ENCODE results near the gene HPS5.

HPS5 gene

GRCh38 chr11:18321578-18321968, 367 bp downstream of the HPS5 start:
- no peak for DNase-seq (ENCODE audit: low spot score)
- FAIRE-seq: no peak

- no peak for DNase-seq (ENCODE audit: low spot score)
- no peak for FAIRE-seq
Observed at GRCh38 chr11:18320617-18321016, 1.3 kb downstream of the HPS5 start.

- DNase-seq (ENCODE audit: low spot score) (no peak), FAIRE-seq (no peak)
Observed at GRCh38 chr11:18319914-18320313, 2.0 kb downstream of the HPS5 start.

- DNase-seq (ENCODE audit: low spot score): no peak
- no peak for FAIRE-seq
Observed at GRCh38 chr11:18317551-18317950, 4.4 kb downstream of the HPS5 start.

GRCh38 chr11:18315893-18316292, 6.0 kb downstream of the HPS5 start:
- DNase-seq (ENCODE audit: low spot score): no peak
- FAIRE-seq: no peak

- no peak for DNase-seq (ENCODE audit: low spot score)
- FAIRE-seq: no peak
Observed at GRCh38 chr11:18314784-18315523, 7.0 kb downstream of the HPS5 start.

- no peak for FAIRE-seq
- DNase-seq (ENCODE audit: low spot score): no peak
Observed at GRCh38 chr11:18313965-18314763, 7.8 kb downstream of the HPS5 start.

GRCh38 chr11:18312663-18313420, 9.1 kb downstream of the HPS5 start:
- FAIRE-seq: no peak
- DNase-seq (ENCODE audit: low spot score): no peak

- no peak for DNase-seq (ENCODE audit: low spot score)
Observed at GRCh38 chr11:18312012-18312411, 9.9 kb downstream of the HPS5 start.

GRCh38 chr11:18310800-18311340, 11.1 kb downstream of the HPS5 start:
- FAIRE-seq (no peak), DNase-seq (ENCODE audit: low spot score) (no peak)

More at GRCh38 chr11:18312012-18312411, 9.9 kb downstream of the HPS5 start:
- FAIRE-seq: no peak

GRCh38 chr11:18309691-18310090, 12.2 kb downstream of the HPS5 start:
- DNase-seq (ENCODE audit: low spot score) (no peak), FAIRE-seq (no peak)

GRCh38 chr11:18308242-18308641, 13.7 kb downstream of the HPS5 start:
- no peak for FAIRE-seq
- no peak for DNase-seq (ENCODE audit: low spot score)

GRCh38 chr11:18307461-18308139, 14.3 kb downstream of the HPS5 start:
- no peak for FAIRE-seq
- no peak for DNase-seq (ENCODE audit: low spot score)

GRCh38 chr11:18304745-18305144, 17.2 kb downstream of the HPS5 start:
- no peak for DNase-seq (ENCODE audit: low spot score)
- FAIRE-seq: no peak

GRCh38 chr11:18299721-18300120, 22.2 kb downstream of the HPS5 start:
- no peak for FAIRE-seq
- DNase-seq (ENCODE audit: low spot score): no peak

- no peak for FAIRE-seq
Observed at GRCh38 chr11:18295316-18295715, 26.6 kb downstream of the HPS5 start.

GRCh38 chr11:18294862-18295261, 27.1 kb downstream of the HPS5 start:
- no peak for FAIRE-seq
- DNase-seq (ENCODE audit: low spot score): no peak

More at GRCh38 chr11:18295316-18295715, 26.6 kb downstream of the HPS5 start:
- DNase-seq (ENCODE audit: low spot score): no peak

- FAIRE-seq: no peak
- DNase-seq (ENCODE audit: low spot score): no peak
Observed at GRCh38 chr11:18288911-18289310, 33.0 kb downstream of the HPS5 start.

GRCh38 chr11:18285841-18286240, 36.1 kb downstream of the HPS5 start:
- FAIRE-seq: no peak

GRCh38 chr11:18282626-18283025, 39.3 kb downstream of the HPS5 start:
- DNase-seq (ENCODE audit: low spot score): no peak
- FAIRE-seq: no peak

More at GRCh38 chr11:18285841-18286240, 36.1 kb downstream of the HPS5 start:
- DNase-seq (ENCODE audit: low spot score): no peak

GRCh38 chr11:18280438-18281045, 41.4 kb downstream of the HPS5 start:
- DNase-seq (ENCODE audit: low spot score) (no peak), FAIRE-seq (no peak)

Data from urothelium cell line (cell line).